Posterior vena cava (tissue), 2 donors: Measurements from ENCODE around the gene HPSE2. TPM values are rescaled to one million over a fixed set of nuclear protein-coding genes. Genes with fewer than 3 reads are reported as not detected.

Experiments used
- DNase-seq: peaks from one replicate; pipeline ENCODE4 v3.0.0-alpha.2; 2020; ENCODE audit warnings: low spot score
- intact Hi-C, 2 donors: fragments of 100-400 bp; cut with DNase I; formaldehyde crosslinking; loops; one replicate each; pipeline versions ENCODE4 v1.14.1 to v1.14.2; 2022 to 2023
- total RNA-seq, 2 donors: library from RNA; stranded (reverse); fragmentation: NEBNext Ultra II Directional; extraction: Animal tissue kit (Norgen Biotek cat#: 25700); gene quantifications; one replicate each; pipeline ENCODE4 v1.2.1, GENCODE V29; 2021
- donor health status: DM: yes; HTN: yes; CAD: no.
- donor health status: DM: yes; HTN: yes; CAD: no.

The HPSE2 gene
- total RNA-seq, 2 donors from 2014 or later, result 0.14 TPM; not detected in 1

DNA sequence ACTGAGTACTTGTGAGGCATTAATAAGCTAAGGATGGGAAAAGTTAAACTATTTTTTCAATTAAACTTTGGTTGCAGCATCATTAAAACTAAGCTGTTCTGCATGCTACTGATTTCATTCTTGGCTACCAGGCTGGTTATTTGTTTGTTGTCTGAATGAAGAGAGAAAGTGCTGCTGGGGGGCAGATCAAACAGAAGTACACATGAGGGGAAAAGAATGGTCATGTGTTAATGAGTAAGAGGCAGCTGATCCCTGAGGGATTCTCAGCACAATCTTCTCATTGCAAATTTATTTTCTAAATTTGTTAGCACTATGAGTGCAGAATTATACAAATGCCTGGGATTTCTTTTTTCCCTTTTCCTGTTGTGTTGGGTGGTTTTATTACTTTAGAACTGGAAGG, 575.7 kb downstream of the HPSE2 start:
- intact Hi-C loops, result loop anchor here in 1 of 2 donors (10.0 kb wide), 1 partner anchor 195 kb away; no protein-coding TSS in a partner anchor
- DNase-seq, result no peak

DNA sequence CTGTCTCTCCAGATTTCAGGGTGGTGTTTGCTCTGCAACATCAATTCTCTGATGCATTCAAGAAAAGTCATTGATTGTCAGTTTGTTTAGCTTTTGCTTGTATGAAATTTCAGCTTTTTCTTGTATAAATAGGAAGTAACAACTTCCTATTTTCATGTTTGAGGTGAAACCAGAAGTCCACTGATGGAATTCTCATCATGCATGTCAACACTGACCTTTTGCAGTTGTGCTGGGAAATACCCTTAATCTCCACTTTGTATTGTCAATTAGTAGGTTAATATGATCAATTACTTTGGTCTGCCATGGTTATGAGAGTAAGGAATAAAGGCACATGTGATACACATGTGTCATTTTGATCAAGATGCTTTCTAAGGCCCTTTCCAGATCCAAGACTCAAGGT, 580.2 kb downstream of the HPSE2 start:
- no peak for DNase-seq
- intact Hi-C loops, result no loop called here

DNA sequence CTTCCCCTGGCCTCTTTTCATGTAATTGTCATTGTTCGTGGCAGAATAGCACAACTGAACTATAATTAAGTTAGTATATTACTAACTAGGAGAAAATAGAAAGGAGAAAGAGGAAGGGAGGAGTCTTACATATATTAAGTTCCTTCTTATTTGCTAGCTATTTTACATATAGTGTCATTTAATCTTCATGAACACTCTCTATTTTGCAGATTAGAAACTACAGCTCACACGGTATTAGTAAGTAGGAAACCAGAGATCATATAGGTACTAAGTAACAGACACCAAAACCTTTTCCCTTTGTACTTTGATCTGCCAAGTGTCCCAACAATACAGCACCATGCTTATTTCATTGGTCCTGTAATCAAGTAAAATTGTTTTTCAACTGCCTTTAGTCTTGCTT, 586.5 kb downstream of the HPSE2 start:
- intact Hi-C loops, result no loop called here
- DNase-seq, result no peak

DNA sequence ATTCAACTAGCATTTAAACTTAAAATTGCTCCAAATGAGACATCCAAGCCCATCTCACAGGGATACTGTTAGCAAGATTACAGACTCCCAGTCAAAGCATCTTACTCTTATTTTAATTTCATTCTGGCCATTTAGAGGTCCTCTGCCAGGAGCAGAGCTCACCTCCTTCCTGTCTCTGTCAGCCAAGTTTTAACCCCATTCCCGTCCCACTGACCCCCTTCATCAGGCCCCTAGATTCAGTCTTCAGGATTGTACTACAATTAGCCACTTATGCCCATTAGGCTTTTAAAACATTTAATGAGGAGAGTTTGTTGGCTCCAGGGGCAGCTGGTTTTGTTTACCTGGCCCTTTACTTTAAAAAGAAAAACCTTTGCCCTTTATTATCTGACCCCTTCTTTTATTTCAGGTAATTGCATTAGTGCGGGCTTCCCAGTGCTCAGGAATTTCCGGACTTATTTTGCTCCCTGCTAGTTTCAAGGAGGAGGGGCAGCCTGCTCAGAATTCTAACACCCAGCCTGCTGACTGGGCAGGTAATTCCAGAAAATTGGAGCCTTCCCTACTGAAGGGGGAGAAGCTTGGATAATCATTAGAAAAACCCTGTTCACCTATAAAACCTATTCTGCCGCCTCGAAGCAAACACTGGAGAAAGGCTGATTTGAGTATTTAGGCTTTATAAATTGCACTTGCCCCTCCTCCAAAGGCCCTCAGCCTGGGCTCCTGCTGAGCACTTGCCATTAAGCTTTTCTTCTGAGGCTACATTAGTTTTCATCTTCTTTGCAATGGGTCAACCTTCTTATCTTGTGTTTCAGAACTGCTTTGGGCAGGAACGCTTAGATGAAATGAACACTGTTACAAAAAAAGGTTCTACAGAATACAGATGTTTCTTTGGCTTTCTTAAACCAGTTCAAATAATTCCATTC, 588.4 kb downstream of the HPSE2 start:
- DNase-seq, result no peak
- intact Hi-C loops, result no loop called here

DNA sequence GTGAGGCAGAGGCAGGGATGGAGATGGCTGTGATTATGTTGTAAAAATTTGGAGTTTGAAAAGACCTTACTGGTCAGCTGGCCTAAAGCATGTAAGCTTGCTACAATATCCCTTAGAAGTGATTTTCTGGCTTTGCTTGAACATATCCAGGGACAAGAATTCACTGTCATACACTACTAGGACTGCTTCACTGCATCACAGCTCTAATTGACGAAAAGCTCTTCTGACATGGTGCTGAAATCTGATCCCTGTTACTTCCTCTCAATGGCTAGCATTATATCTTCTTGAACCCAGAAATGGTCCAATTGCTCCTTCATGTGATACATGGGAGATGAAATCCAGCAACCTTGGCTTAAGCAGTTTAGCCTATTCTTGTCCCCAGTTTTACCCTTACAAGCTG, 591.2 kb downstream of the HPSE2 start:
- intact Hi-C loops, result no loop called here
- no peak for DNase-seq

DNA sequence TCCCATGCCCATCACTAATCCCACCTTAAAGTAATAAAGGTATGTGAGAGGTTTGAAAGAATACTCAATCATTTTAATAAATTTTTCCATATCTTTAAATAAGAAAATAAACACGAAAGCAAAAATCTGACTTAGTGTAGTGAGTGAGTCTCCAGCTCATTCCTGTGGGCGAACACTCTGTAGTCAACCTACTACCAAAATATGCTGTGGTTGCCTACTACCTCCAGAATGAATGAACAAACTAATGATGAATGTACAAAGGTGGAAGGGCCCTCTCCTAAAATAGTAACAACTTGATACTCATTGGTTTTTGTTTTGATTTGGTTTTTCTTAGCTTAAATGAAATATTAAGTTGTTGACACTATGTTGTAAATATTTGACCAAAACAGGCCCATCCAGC, 593.4 kb downstream of the HPSE2 start:
- intact Hi-C loops, result no loop called here
- no peak for DNase-seq

DNA sequence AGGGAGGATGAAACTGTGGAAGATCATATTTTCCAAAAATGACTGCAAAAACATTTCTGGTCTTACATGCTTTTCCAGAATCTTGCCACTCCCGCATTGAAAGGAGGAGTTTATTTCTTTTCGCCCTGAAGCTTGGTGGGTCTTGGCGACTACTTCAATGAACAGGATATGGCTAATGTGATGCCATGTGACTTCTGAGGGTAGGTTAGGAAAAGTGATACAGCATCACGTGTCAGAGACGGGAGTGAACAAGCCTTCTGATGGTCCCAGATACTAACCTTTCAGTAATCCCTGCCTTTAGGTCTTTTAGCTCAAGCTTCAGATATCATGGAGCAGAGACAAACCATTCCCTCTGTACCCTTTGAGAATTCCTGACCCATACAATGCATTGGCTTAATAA, 596.7 kb downstream of the HPSE2 start:
- DNase-seq, result no peak
- intact Hi-C loops, result no loop called here

DNA sequence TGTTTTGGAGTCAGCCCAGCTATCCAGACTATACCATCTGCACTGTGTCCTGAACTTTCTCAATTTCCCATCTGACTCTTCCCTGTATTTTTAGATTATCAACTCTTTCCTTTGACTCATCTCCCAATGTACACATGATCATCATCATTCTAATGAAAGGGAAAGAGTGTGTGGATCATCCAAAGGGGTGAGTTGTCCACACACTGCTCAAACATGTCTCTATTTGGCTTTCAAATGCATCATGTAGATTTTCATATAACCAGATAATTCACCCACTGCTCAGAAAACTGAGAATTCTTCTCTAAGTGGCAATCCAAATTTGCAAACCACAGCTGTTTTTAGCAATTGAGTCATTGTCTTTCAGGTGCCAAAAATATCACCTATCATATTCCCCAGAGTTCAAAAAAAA, 598.7 kb downstream of the HPSE2 start:
- intact Hi-C loops, result no loop called here
- DNase-seq, result no peak

DNA sequence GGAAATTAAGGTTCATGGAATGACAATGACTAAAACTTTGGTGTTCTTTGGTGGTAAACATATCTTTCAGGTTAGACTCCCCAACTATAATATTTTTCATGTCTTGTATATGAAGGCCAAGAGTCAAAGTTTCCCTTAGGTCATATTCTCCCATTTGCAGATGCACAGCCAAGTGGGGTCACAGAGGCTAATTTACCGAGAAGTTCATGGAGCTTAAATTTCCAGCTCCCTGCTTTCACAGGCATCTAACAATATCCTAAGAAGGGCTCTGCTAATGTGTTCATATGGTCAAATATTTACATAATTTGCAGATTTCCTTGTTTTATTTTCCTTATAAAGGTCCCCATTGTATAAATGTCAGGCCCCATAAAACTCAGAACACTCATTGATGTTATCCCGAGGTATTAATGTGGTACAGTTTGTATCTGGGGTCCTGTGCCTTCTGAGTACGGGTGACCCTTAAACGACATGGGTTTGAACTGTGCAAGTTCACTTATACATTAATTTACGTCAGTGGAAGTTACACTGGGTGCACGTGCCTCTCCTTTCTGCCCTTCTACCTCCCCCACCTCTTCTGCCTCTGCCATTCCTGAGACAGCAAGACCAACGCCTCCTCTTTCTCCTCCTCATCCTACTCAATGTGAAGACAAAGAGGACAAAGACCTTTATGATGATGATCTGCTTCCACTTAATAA, 603.0 kb downstream of the HPSE2 start:
- DNase-seq, result no peak
- intact Hi-C loops, result no loop called here

DNA sequence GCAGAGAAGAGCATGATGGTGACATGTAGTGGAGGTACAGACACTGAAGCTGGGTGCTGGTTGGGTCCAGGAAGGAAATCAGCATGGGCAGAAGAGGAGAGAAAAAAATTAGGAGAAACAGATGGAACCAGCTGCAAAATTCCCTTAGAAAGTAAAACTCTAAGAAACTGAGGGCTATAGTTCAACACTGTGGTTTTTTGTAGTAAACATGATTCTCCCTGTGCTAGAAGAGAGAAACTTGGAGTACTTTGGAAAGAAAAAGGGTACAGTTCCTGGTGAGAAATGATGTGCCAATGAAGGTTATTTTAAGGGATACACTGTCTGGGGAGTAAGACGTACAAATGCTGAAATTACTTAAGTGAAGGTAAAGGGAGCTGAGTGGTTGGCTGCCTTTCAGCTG, 607.4 kb downstream of the HPSE2 start:
- intact Hi-C loops, result no loop called here
- no peak for DNase-seq

DNA sequence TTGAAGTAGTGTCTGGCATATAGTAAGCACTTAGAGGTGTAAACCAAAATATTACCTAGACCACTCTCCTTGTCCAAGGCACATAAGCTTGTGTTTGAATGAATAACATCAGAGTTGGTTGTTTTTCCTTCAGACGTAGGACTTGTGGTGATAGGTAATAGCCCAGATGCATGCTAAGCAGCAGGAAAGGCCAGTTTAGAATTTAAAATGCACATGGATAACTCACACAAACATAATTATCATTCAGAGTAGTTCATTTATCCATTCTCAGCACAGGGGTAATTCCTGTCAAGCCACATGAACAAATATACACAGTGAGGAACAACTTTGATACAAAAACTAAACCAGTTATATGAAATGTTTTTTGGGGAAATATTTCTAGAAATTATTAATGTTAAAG, 607.9 kb downstream of the HPSE2 start:
- intact Hi-C loops, result no loop called here
- no peak for DNase-seq

DNA sequence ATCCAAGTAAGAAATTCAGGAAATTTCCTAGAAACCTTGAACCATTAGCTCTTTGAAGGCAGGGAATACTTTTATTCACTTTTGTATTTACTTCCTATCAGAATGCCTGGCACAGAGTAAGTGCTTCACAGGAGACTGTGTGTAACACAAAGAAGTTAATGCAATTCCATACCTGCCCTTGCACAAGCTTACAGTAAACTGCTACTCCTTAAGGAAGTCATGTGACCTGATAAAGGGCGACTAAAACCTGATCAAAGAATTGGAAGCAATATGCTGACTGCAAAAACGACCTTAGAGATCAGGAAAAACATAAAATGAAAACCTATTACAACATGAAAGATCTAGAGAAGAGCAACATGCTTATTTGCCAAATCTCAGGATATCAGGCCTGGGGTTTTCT, 610.7 kb downstream of the HPSE2 start:
- DNase-seq, result no peak
- intact Hi-C loops, result no loop called here

DNA sequence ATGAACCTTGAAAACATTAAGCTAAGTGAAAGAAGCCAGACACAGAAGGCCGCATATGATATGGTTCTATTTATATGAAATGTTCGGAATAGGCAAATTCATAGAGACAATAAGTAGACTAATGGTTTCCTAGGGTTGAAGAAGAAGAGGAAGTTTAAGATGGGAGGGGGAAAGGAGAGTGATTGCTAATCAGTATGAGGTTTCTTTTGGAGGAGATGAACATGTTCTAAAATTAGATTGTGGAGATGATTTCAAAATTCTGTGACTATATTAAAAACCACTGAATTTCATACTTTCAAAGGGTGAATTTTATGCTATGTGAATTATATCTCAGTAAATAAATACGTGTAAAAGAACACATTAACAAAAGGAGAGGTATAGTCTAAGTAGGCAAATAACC, 612.5 kb downstream of the HPSE2 start:
- DNase-seq, result no peak
- intact Hi-C loops, result no loop called here

DNA sequence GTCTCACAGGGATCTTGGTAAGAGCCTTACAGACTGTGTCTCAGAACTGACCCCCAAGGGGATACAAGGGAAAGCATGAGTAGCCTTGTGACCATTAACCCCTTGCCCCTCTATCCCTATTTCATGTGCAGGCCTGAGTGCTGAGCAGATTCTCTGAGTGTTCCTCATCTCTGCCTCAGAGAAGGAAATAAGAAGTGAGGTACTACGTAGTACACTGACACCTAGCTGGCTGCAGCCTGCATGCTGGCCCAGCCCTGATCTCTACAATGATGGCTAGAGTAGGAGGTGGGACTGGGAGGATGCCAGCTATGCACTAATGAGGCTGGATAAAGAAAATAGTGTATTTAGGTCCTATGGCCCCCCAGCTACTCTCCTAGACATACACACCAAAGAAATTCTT, 614.0 kb downstream of the HPSE2 start:
- intact Hi-C loops, result no loop called here
- no peak for DNase-seq

DNA sequence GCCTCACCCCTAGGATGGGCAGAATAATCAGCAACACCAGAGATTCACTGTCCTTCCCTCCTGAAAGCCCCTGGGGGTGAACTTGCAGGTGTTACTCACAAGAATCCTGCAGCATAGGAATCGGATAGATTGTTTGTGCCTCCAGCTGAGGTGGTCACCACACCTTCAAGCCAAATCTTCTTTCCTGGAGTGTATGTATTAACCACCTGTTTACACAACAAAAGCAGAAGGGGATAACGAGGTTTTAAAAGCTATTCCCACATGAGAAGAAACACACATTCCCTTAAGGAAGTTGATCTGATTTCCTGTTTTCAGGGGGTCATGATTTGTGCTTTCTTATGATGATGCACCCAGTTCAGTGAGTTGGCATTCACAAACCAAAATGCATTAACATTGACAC, 615.1 kb downstream of the HPSE2 start:
- intact Hi-C loops, result no loop called here
- DNase-seq, result no peak

DNA sequence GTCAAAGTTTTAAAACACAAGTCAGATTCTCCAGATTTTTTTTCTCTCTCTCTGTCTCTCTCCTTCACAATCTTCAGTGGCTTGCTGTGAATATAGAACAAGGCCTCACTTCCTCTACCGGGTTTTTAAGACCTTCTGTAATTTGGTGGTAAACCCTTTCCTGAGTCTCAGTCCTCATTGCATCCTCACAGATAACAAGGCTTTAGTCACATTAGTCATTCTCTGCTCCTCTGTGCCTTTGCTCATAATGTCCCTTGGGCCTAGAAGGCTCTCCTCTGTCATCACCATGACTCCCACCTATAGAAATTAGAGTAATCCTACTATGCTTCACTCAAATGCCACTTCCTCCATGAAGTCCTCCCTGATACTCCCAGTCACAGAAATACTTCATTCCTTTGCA, 616.2 kb downstream of the HPSE2 start:
- intact Hi-C loops, result no loop called here
- DNase-seq, result no peak

DNA sequence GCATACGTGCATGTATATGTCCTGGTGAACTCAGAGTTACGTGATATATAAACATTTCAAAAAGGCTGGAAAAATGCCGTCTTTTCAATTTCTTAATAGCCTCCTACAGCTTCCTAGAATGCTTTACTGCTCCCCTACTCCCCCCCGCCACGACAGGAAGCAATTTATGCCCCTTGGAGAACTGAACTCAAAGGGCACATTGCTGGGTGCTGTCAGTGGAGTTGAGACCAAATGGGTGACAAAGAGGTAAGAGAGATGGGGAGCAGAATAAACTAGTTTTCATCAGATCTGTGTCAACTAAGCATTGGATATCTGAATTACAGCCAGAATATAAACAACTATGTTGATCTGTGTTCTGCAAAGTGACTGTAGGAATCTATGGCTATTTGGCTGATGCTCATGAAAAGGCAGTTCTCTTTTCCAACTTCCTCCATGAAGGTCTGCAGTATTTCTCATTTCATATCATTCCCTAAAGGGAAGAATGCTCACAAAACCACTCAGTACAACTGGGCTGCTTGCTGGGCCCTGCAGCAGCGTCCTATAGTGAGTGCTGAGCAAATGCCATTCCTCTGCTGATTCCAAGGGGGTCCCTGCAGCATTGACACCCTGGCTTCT, 617.6 kb downstream of the HPSE2 start:
- intact Hi-C loops, result no loop called here
- DNase-seq, result no peak

DNA sequence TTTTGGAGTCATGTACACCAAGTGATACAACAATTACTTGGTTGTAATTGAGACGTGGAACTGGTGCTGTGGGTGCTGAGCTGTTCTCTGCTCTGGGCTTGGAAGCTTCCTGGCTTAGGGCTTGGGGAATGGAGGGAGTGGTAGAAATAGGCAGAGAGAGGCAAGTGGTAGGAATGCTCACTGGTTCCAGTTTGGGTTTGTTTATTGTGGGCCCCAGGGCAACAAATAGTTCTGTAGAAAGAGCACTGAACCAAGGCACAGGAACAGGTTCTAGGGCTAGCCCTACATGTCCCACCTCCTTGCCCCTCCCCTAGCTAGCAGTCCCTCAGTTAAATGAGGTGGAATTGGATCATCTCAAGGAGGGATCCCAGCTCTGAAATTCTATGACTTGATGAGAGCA, 622.2 kb downstream of the HPSE2 start:
- intact Hi-C loops, result no loop called here
- DNase-seq, result no peak

DNA sequence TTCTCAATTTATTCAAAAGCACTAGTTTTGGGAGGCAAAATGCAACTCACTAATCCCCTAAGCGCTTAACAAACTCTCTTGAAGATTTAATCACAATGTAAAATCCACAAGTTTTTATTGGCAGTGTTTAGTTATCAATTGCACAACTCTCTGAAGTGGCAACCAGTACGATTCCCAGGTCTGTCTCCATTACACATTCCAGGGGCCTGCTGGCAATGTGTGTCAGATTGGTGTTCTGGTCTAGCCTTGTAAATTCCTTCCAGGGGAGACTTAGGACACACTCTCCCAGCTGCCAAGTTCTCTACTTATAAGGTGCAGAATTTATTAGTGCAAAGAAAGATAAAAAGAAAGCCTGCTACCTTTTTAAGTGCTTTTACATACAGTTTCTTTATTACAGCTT, 624.2 kb downstream of the HPSE2 start:
- DNase-seq, result no peak
- intact Hi-C loops, result no loop called here

DNA sequence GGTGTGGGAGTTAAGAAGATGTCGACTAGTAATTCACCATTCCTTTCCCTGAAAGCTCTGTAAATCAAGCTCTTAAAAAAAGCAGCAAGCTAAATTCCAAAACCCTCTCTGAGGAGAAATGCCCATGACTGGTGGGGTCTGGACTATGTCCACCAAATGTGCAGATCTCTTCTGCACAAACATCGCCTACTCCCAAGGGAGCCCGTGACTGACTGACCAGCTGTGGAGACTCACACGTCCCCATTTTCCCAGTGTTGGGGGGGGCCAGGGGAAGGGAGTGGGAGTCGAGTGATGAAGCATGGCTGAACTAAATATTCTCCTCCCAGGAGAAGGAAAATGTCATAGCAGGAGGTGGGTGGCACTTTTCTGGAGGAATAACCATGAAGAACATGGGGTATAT, 624.8 kb downstream of the HPSE2 start:
- DNase-seq, result no peak
- intact Hi-C loops, result no loop called here

DNA sequence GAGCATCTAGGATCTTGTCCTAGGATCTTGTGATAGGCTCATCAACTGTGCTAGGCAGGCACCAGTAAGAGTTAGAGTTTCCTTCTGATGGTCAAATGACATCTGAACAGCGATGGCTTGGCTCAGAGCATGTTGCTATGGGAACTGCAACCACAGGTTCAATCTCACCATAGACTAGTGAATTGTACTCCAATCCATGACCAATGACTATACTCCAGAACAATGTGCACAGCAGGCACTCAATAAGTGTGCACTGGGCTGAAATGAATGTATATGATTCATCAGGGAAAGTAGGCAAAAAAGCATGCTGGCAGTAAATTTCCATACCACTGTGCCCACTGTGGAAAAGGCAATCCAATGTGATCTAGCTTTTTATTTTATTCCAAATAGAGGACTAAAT, 625.4 kb downstream of the HPSE2 start:
- no peak for DNase-seq
- intact Hi-C loops, result no loop called here
